IPS-18c (cell line): ENCODE data around the gene CIPC.
A peak's percentile ranks its signal among the peaks of the same experiment; 100 is the strongest.

Source experiments
- H3K4me3 ChIP-seq: 2 replicates; pipeline ENCODE4 v1.7.0; 2013; ENCODE audit warnings: low read depth, mild to moderate bottlenecking, low read length, moderate library complexity; ENCODE audit not compliant: insufficient read depth
- H3K9me3 ChIP-seq: one replicate; pipeline ENCODE4 v1.6.1; 2013; ENCODE audit warnings: mild to moderate bottlenecking, low read length, moderate library complexity; ENCODE audit not compliant: control insufficient read depth, insufficient read depth

CIPC gene, protein sequence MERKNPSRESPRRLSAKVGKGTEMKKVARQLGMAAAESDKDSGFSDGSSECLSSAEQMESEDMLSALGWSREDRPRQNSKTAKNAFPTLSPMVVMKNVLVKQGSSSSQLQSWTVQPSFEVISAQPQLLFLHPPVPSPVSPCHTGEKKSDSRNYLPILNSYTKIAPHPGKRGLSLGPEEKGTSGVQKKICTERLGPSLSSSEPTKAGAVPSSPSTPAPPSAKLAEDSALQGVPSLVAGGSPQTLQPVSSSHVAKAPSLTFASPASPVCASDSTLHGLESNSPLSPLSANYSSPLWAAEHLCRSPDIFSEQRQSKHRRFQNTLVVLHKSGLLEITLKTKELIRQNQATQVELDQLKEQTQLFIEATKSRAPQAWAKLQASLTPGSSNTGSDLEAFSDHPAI

DNA sequence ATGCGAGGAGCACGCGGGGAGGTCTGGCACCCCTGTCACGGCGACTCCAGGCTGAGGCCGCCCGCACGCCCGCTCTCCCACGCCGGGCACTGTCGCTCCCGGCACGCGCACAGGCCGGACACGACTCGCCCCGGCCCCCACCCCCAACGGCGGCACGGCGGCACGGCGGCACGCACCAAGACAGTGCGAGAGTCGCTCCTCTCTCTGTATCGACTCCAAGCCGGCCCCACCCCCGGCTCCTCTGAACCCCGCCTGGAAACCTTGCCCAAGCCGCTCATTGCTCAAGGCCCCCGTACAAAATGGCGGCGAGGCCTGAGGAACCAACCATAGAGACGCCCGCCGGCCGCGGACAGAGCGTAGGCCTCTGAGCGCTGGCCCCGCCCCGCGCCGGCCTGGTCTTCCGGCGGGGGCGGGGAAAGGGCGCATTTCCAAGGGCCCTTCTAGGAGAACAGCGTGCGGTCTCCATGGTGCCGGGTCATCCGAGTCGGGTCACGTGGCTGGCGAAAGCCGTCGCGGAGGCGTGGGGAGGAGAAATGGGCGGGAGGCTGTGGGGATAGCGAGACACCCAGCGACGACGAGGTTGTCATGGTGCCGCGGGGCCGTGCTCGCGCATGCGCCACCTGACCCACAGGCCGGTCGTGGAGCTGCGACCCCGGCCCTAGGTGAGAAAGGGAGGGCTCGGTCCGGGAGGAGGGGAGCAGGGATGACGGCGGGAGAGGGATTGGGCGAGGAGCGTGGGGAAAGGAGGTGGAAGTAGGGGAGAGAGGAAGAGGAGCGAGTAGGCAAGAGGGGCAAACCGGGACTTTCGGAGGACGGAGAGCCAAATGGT is at the start of gene CIPC:
TSS of gene CIPC (plus strand) at position 559 of the 829 bp plus-strand sequence. CDS start 7,451 bp downstream, outside the sequence.
- H3K4me3 ChIP-seq = peak within 1 kb of the TSS; percentile 100
- no peaks in the 10 kb centered on the region for H3K9me3 ChIP-seq

DNA sequence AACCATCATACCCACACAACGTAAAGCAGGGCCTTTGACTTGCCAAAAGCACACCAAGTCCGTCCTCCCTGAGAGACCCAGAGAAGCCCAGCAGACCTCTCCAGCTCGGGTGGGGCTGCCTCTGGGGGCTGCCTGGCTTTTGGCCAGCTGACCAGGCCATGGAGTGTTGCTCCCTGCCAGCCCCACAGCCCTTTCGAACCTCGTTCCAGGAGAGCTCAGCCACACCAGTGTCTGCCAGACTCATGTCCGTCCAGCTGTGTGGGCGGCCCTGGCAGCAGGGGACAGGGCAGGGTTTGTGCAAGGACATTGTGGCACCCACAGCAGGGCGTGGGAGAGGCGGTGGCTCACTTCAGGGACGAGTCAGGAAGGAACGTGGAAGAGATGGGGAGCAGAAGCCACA is 46.9 kb upstream of the CIPC start:
- H3K9me3 ChIP-seq = no peaks in the 10 kb centered on the region
- H3K4me3 ChIP-seq = no peak overlapping the region

DNA sequence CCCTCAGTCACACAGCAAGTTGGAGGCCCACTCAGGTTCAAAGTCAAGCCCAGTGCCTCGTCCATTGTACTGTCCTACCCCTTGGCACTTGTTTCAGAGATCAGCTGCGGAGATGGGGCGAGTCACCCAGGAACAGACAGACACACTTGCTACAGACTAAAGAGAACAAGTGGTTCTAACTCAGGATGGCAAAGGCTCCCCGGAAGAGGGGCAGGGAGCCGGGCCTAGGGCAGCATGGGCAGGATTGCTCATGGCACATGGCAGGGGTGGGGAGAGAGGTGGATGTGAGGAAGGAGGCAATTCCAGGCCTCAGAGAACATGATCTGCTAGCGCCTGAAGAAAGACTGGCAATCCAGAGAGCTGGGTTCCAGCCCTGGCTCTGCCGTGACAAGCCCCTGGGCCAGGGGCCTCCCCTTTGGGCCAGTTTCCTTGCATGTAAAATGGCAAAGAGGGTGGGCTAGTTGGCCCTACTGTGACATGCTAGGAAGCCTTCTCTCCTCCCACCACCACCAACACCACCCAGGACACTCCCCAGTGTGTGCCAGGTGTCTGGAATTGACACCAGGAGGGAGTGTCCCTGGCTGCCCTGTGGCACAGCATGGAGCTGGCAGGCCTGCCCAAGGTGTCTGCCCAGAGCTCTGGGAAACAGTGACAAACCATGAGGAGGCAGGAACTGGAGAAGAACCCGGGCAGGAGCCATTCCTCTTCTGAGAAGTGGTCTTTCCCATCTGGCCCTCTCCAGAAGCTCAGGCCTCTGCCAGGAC is 45.6 kb upstream of the CIPC start:
- no peaks in the 10 kb centered on the region for H3K9me3 ChIP-seq

DNA sequence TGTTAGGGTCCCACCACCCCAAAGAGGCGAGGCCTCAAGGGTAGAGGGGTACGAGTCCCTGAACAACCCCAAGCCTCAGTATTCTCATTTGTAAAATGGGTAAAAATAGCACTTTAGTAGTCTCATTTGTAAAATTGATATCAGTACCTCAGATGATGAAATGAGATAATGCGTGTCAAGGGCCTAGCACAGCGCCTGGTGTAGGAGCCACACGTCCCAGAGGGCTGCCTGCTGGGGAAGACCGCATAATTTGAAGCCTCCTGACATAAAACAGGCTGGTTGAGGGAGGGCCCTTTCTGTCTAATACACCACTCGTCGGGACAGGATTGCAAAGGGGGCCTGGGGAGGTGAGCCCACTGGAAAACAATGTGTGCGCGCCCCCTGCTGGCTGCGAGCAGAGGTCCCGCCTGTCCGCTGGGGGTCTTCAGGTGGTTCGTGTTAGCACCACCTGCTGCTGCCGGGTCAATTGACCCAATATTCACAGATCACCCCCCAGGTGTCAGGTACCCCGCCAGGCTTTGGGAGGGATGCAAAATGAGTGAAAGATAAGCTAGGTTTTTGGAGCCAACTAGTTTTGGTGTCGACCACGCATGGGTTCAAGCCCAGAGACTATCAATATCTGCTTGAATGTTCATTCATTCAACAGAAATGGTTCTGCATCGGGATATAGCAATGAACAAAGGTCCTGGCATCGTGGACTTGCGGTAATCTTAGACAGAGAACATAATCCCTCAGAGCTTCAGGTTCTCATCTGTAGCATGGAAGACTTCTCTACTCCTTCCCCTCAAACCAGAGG is 44.8 kb upstream of the CIPC start:
- Histone ChIP-seq H3K4me3 (no peak overlapping the region), H3K9me3 (no peaks in the 10 kb centered on the region)

More for the DNA sequence above, 45.6 kb upstream of the CIPC start:
- H3K4me3 ChIP-seq = no peak overlapping the region

DNA sequence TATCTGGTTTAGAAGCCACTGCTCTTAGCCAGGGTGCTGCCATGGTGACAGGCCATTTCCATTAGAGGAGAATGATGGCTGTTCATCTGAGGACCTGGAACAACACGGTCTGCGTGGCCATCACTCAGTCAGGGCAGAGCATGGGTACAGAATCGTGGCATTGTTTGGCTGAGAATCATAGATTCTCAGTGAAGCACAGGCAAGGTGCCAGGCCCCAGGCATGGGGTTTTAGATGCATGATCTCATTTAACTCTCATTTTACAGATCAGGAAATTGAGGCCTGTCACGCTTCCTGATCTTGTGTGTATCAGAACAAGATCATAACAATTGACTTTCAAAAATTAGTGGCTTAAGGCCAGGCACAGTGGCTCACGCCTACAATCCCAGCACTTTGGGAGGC is 42.8 kb upstream of the CIPC start:
- Histone ChIP-seq H3K4me3 (no peak overlapping the region), H3K9me3 (no peaks in the 10 kb centered on the region)

DNA sequence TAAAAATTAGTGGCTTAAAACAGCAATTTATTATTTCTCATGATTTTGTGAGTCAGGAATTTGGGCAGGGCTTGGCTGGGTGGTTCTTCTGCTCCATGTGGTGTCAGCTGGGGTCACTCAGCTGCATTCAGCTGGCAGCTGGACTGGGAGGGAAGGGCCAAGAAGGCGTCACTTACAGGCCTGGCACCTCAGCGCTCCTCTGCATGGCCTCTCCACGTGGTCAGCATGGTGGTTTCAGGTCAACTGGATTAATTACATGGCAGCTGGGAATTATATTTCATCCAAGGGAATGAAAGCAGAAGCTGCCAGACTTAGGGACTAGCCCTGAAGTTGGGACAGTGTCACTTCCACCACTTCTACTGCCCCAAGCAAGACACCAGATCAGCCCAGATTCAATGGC is 42.1 kb upstream of the CIPC start:
- H3K4me3 ChIP-seq = no peak overlapping the region
- H3K9me3 ChIP-seq = no peaks in the 10 kb centered on the region

DNA sequence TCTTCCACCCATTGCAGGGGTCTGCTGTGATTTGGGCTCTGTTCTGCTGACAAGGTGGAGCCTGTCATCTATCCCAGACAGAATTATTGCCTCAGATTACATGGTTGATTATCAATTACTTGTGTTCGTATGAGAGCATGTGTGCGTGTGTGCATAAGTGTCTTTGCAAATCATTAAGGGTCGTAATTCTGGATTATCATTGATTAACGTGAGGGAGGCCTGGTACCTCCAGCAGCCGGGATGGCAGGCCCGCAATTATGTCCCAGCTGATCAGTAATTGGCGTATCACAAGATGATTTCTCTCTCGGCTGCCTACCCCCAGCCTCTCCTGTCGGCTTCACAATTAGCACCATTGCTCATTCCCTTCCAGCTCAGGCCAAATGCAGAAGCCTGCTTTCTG is 39.9 kb upstream of the CIPC start:
- H3K4me3 ChIP-seq = no peak overlapping the region
- no peaks in the 10 kb centered on the region for H3K9me3 ChIP-seq

DNA sequence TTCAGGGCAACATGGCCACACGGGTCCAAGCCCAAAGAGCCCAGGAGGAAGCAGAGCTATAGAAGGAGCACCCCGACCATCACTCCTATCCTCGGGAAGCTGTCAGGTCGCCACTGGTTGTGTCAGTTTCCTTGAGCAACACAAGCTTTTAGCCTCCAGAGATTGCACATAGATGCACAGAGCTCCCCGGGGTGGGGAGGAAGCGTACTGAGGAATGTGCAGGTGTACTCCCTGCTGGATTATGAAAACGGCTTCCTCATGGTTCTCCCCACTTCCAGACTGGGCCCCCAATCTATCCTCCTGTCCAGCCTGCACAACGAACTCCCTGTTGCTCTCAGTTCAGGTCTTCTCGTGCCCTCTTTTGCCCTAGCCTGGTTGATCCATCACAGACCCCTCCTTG is 39.3 kb upstream of the CIPC start:
- Histone ChIP-seq H3K4me3 (no peak overlapping the region), H3K9me3 (no peaks in the 10 kb centered on the region)

DNA sequence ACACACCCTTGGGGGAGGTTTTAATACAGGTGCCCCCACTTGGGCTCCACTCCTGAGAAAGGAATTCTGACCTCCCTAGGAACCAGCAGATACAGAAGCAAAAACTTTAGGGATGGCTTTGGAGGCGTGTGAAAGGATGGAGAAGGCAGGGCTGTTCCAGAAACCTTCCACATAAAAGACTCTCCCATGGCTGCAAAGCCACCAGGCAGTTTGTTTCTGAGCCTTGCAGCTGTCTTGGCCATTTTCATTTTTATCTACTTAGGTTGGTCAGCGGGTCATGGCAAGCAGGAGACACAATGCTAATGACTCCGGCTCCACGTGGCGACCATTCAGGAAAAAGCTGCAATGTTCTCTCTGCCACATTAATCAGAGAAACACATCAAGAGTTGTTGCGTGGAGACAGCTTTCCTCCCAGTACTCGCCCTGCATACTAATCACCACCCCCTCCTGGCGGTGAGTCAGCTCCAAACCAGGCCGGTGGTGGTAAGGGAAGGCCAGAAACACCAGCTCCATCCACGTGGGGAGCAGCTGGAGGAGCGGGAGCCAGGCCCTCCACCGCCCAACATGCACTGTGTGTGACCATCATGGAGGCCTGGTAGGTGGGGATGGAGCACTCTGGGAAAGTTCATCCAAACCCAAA is 38.7 kb upstream of the CIPC start:
- no peaks in the 10 kb centered on the region for H3K9me3 ChIP-seq
- no peak overlapping the region for H3K4me3 ChIP-seq

DNA sequence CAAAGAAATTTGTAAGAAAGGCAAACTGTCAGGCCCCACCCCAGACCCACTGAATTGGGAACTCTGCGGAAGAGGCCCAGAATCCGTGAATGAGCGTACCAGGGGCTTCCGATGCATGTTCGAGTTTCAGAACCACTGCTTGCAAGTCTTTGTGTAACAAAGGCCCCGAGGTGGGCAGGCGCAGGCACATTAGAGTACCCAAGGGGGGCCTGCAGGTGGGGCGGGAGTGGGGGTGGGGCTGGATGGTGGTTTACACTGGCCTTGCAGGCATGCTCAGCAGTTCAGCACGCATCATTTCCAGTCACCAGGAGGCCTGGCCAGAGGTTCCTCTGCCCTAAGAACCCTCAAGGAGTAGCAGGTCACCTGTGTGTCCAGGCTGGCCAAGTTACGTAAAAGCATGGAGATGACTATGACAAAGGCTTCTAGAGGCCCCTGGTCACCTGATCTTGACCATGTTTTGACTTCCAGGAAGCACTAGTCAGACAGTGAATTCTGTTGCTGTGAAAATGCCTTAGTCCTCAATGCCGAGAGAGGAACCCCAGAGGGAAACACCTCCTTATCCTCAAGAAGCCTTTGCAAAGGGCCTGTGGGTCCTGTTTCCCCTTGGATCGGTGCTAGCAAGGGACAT is 36.3 kb upstream of the CIPC start:
- Histone ChIP-seq H3K4me3 (no peak overlapping the region), H3K9me3 (no peaks in the 10 kb centered on the region)

DNA sequence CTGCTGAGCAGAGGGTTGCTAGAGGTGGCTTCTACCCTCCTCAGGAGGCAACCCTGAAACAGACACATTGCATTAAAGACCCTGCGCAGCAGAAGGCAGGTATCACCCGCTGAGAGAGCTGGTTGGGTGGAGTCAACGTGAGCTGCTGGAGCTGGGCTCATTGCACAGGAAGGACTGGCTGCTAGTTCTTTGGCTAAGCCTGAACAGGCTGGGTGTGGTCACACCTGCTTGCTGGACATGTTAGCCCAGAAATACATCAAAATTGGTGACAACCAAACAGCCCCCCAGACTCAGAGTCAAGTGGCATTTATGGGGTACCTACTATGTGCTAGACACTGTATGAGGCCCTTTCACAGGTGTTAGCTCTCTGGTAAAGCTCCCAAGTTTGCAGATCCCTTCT is 35.8 kb upstream of the CIPC start:
- no peaks in the 10 kb centered on the region for H3K9me3 ChIP-seq
- no peak overlapping the region for H3K4me3 ChIP-seq

DNA sequence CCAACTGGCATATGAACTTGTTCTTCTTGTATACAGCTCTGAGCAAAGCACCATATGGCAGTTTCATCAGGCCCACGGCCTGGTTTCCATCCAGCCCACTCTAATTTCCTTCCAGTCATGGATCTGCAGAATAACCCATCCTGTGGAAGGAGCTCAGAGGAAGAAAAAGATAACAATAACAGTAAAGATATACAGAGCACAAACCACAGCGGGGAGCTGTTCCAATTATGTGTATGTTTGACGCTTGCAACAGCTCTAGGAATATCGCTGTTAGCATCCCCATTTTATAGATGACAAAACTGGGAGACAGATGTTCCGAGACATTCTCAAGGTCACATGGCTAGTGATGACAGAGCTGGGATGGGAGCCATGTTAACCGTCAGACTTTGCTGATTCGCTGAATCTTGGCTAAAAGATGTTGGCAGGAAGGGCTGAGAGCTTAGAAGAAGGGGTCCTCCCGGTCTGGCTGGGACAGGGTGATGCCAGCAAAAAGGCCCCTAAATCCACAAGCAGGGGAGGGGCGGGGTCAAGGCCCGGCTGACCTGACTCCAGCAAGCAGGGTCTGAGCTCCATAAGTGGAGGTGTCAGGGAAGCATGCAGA is 34.4 kb upstream of the CIPC start:
- Histone ChIP-seq H3K4me3 (no peak overlapping the region), H3K9me3 (no peaks in the 10 kb centered on the region)

DNA sequence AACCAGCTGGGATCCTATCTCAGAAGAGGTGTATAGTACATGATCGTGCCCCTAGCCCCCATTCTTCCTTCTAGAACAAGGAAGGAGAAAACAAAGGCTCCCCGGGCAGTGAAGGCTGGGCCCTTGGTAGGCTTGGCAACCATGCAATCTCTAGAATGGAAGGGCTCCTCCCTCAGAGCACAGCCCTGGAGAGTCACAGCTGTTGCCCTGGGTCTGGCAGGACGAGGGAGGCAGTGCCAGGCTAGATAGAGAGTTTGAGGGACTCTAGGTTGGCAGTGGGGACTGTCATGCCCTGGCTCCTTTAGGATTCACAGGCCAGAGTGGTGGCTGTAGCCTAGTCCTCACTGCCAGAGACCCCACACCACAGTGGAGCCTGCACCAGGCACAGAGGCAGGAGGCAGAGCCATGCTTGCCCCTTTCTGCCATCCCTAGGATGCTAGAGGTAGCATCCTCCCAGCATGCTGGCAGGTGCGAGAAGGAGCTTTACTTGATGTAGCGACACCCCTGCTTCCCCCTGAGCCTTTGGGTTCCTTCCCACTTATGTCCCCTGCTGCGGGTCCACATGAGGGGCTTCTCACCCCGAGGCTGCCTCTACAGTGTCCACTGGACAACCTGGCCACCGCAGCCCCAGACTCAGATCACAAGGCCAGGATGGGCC is 33.4 kb upstream of the CIPC start:
- Histone ChIP-seq H3K9me3 (no peaks in the 10 kb centered on the region), H3K4me3 (no peak overlapping the region)

DNA sequence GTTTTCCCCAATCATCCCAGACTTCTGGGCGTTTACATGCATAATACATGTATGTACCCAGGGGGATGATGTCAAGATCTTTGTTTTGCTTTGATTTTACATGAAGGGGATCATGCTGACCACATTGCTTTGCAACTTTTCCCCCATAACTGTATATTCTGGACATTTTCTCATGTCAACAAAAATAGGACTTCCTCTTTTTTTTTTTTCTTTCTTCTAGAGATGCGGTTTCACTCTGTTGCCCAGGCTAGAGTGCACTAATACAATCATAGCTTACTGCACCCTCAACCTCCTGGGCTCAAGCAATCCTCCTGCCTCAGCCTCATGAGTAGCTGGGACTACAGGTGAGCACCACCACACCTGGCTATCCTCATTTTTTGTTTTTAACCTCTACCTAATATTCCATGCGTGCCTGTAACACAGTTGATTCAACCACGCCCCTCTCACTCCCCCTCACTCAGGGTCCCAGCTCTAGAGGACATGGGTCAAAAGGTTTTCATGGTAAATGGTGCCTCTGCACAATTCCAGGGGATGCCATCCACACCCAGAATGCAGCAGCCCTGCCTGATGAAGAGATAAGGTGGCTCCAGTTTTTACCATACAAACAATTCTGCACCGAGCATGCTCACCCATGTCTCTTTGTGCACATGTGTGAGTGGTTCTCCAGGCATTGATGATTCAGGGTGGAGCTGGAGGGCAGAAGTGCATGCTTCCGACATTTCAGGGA is 32.0 kb upstream of the CIPC start:
- Histone ChIP-seq H3K9me3 (no peaks in the 10 kb centered on the region), H3K4me3 (no peak overlapping the region)
